Left forelimb (tissue), 1 donor: ENCODE results near the gene CDK11A.
"Not testable (repeated sequence)": the region's sequence is repeated elsewhere in the genome, so short reads cannot be mapped to it uniquely, and the experiment has no call there.

ENCODE experiments used
- DNase-seq: peaks from one replicate; pipeline ENCODE4 v3.0.0-alpha.2; 2018; ENCODE audit warnings: low spot score

CDK11A gene

DNA sequence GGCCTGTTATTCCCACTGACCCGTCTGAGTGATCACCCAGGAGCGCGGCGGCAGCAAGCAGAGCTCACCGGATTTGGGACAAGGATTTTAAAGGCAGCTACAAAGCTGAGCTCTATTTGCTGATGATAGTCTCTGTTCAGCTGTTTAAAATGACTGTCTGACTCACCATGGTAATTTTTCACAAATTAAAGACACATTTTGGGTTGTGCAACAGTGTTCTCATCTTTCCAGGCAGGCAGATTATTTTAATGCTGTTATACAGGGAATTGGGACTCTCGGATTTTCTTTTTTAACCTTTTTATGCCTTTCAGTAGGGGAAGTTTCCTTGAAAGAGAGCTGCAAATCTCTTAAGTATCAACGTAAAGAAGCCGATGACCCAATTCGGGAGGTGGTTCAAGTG, 61.8 kb downstream of the CDK11A start:
- not testable (repeated sequence) for DNase-seq

GRCh38 chr1:1658583-1659549, 65.3 kb downstream of the CDK11A start, which contains the start of gene CDK11B:
Gene CDK11B (minus strand): TSS chr1:1659004. CDS start chr1:1657485, 1,519 bp downstream.
- DNase-seq = peak; percentile 98
